K562 (cell line): ENCODE results near the gene TMEFF2. TPM values are rescaled to one million over a fixed set of nuclear protein-coding genes. Genes with fewer than 3 reads are reported as not detected.

Experiments
- ATAC-seq: fragments of 200-7000 bp; cut with Tn5 transposase; 3 replicates; pipeline ENCODE4 v1.9.1; 2020; ENCODE audit warnings: moderate library complexity
- BruUV-seq: library from RNA; stranded (reverse); fragments of 400-500 nt; replicated peaks from 2 replicates; lab custom pipeline; 2021; lab: Mats Ljungman, UMichigan
- CTCF ChIA-PET: fragments of 300-600 bp; formaldehyde crosslinking; extraction: SDS; loops from one replicate; lab custom pipeline; 2021; ENCODE audit warnings: low intra/inter-chr PET ratio; lab: Yijun Ruan, JAX
- POLR2A ChIA-PET: fragments of 300-600, 350-650 bp; sonication (Branson Sonifier 250); formaldehyde crosslinking; extraction: SDS; loops from one replicate; lab custom pipeline; 2021; ENCODE audit warnings: antibody characterized with exemption, inconsistent platforms; lab: Yijun Ruan, JAX
- DNase-seq, 4 experiments: peaks; one replicate each; pipeline versions ENCODE4 v3.0.0 to v3.0.0-alpha.2; 2011 to 2018; ENCODE audit warnings: low spot score in 3 of 4, mixed read lengths in 3 of 4; ENCODE audit errors: extremely low read depth in 1 of 4
- FAIRE-seq: peaks from 2 replicates; lab custom pipeline; 2011; peaks lifted over from hg19 to GRCh38; lab: Jason Lieb, UNC
- H2AFZ ChIP-seq: 2 replicates; pipeline ENCODE4 v1.6.0; 2011; ENCODE audit warnings: low read depth, low read length, control low read depth, inconsistent platforms
- H3K27ac ChIP-seq: fragments of 200-600 bp; 3 replicates; pipeline ENCODE4 v1.8.0; 2011; ENCODE audit warnings: low read depth, mild to moderate bottlenecking, control low read depth, inconsistent platforms, low read length, moderate library complexity, mixed read lengths; ENCODE audit errors: extremely low read depth
- H3K27me3 ChIP-seq, 2 experiments: fragments of 300-600 bp in 1 of 2; 2 replicates in 1 of 2; 3 replicates in 1 of 2; pipeline versions ENCODE4 v1.6.0 to v1.8.0; 2011; ENCODE audit warnings: inconsistent platforms in 2 of 2, low read length in 2 of 2, mild to moderate bottlenecking in 1 of 2, mixed read lengths in 1 of 2, moderate library complexity in 1 of 2; ENCODE audit not compliant: control insufficient read depth in 2 of 2, insufficient read depth in 2 of 2
- H3K36me3 ChIP-seq: fragments of 300-600 bp; 3 replicates; pipeline ENCODE4 v1.8.0; 2011; ENCODE audit warnings: mild to moderate bottlenecking, low read length, inconsistent platforms; ENCODE audit not compliant: control insufficient read depth, insufficient read depth
- H3K4me1 ChIP-seq, 2 experiments: fragments of 200-600 bp in 1 of 2; replicated peaks in 1 of 2; 2 replicates in 1 of 2; 3 replicates in 1 of 2; pipeline versions ENCODE4 v1.5.1 to v1.8.0; 2011; ENCODE audit warnings: inconsistent platforms in 2 of 2, low read length in 2 of 2, mild to moderate bottlenecking in 1 of 2, mixed read lengths in 1 of 2, moderate library complexity in 1 of 2; ENCODE audit not compliant: control insufficient read depth in 2 of 2, insufficient read depth in 2 of 2
- H3K4me2 ChIP-seq: 2 replicates; pipeline ENCODE4 v1.6.1; 2011; ENCODE audit warnings: low read length, control low read depth, inconsistent platforms, mixed read lengths; ENCODE audit not compliant: insufficient read depth
- H3K4me3 ChIP-seq: fragments of 200-600 bp; sonication (generic), shearing (Covaris generic); 2 replicates; pipeline ENCODE4 v1.5.1; 2016; ENCODE audit warnings: control low read depth, inconsistent platforms
- H3K79me2 ChIP-seq: fragments of 200-600 bp; 3 replicates; pipeline ENCODE4 v1.8.0; 2011; ENCODE audit warnings: low read length, inconsistent platforms; ENCODE audit not compliant: control insufficient read depth, insufficient read depth
- H3K9ac ChIP-seq, 2 experiments: 2 replicates each; pipeline versions ENCODE4 v1.6.0 to v1.6.1; 2011; ENCODE audit warnings: low read depth in 2 of 2, low read length in 2 of 2, control low read depth in 1 of 2, inconsistent platforms in 1 of 2, mild to moderate bottlenecking in 1 of 2, mixed read lengths in 1 of 2; ENCODE audit not compliant: insufficient read depth in 1 of 2
- H3K9me1 ChIP-seq: one replicate; pipeline ENCODE4 v1.6.0; 2011; ENCODE audit warnings: inconsistent platforms, mild to moderate bottlenecking, low read length, moderate library complexity; ENCODE audit not compliant: control insufficient read depth, insufficient read depth
- H3K9me3 ChIP-seq: replicated peaks from 2 replicates; pipeline ENCODE4 v1.5.1; 2011; ENCODE audit warnings: low read depth, low read length, inconsistent platforms; ENCODE audit not compliant: control insufficient read depth, insufficient read depth
- H4K20me1 ChIP-seq: replicated peaks from 2 replicates; pipeline ENCODE4 v1.6.1; 2011; ENCODE audit warnings: low read length, inconsistent platforms, mixed read lengths; ENCODE audit not compliant: control insufficient read depth, insufficient read depth
- ARNT ChIP-seq, 2 experiments: fragments of 450-650 bp; IDR thresholded peaks; 2 replicates each; pipeline ENCODE4 v1.6.1; 2016; ENCODE audit warnings: mild to moderate bottlenecking in 1 of 2
- C11orf30 ChIP-seq: fragments of 450-650 bp; IDR thresholded peaks from 2 replicates; pipeline ENCODE4 v1.6.1; 2016; ENCODE audit warnings: low read depth, mild to moderate bottlenecking
- HEY1 ChIP-seq: fragments of 250-450 bp; sonication (Bioruptor Pico); IDR thresholded peaks from 2 replicates; pipeline ENCODE4 v1.5.0; 2020; ENCODE audit warnings: mild to moderate bottlenecking, moderate library complexity, borderline replicate concordance
- KDM4B ChIP-seq, 2 experiments: fragments of 450-650 bp in 1 of 2; sonication (generic) in 1 of 2; IDR thresholded peaks; 2 replicates each; pipeline ENCODE4 v1.6.1; 2016 to 2017; ENCODE audit warnings: borderline replicate concordance in 2 of 2, antibody characterized with exemption in 1 of 2, low read depth in 1 of 2, mild to moderate bottlenecking in 1 of 2
- MCM7 ChIP-seq, 2 experiments: fragments of 450-650 bp; IDR thresholded peaks; 2 replicates each; pipeline ENCODE4 v1.6.1; 2016 to 2018
- POLR2G ChIP-seq: fragments of 200-400 bp; formaldehyde crosslinking; IDR thresholded peaks from 2 replicates; pipeline ENCODE4 v1.6.1; 2017; ENCODE audit warnings: low read depth, mild to moderate bottlenecking, antibody characterized with exemption, low read length, moderate library complexity
- SMARCA4 ChIP-seq: fragments of 450-650 bp; IDR thresholded peaks from 2 replicates; pipeline ENCODE4 v1.6.1; 2016
- TARDBP ChIP-seq: fragments of 450-650 bp; IDR thresholded peaks from 2 replicates; pipeline ENCODE4 v1.6.1; 2016
- U2AF2 ChIP-seq: fragments of 200-400 bp; formaldehyde crosslinking; optimal IDR thresholded peaks from 2 replicates; pipeline ENCODE3; 2017; ENCODE audit warnings: low read depth, mild to moderate bottlenecking, low read length
- WGBS: fragments of 100-300 bp; shearing (Covaris generic); methylation state at CpG from one replicate; pipeline ENCODE4 v1.1.6; 2016; ENCODE audit warnings: low coverage, mixed read lengths; ENCODE audit not compliant: insufficient coverage; ENCODE audit errors: missing lambda C conversion rate; 5-methylcytosine and 5-hydroxymethylcytosine counted together
- in situ Hi-C: fragments of 300-500 bp; cut with MboI; formaldehyde crosslinking; loops from 4 replicates; pipeline ENCODE4 v1.15.0; 2018; ENCODE audit warnings: inconsistent platforms, mixed read lengths
- intact Hi-C: fragments of 100-400 bp; cut with micrococcal nuclease; formaldehyde crosslinking; loops from 2 replicates; pipeline ENCODE4 v1.14.2; 2022
- polyA plus RNA-seq, 8 experiments: library from polyadenylated mRNA; depleted of rRNA in 4 of 8; stranded (reverse) in 5 of 8; unstranded in 3 of 8; fragments of >200 nt; fragmentation: Nextera tagmentation in 2 of 8; fragmentation: Illumina TruSeq in 1 of 8; extraction: Ambion mirVana in 2 of 8; extraction: Trizol in 1 of 8; gene quantifications; 2 replicates each; pipeline versions ENCODE4 v1.2.1 to v1.2.3, GENCODE V29; 2011 to 2014; ENCODE audit warnings: inconsistent platforms in 1 of 8, missing spikeins in 1 of 8
- total RNA-seq, 7 experiments: library from RNA; depleted of rRNA in 6 of 7; stranded (reverse); fragments of >200 nt in 6 of 7; fragmentation: Illumina TruSeq in 2 of 7; extraction: Trizol in 2 of 7; gene quantifications; 2 replicates each; pipeline versions ENCODE4 v1.2.1 to v1.2.3, GENCODE V29; 2011 to 2021; ENCODE audit warnings: low replicate concordance in 1 of 7
- TF ChIP-seq, protein P1 (sequence below): fragments of 450-650 bp; conservative IDR thresholded peaks from 2 replicates; pipeline ENCODE4 v1.6.1; 2016; ENCODE audit warnings: missing genetic modification characterization, low read depth, mild to moderate bottlenecking, missing compliant biosample characterization, moderate library complexity
- TF ChIP-seq, protein P2 (sequence below): fragments of 250-450 bp; sonication (Bioruptor Pico); IDR thresholded peaks from 2 replicates; pipeline ENCODE4 v1.5.0; 2021
- TF ChIP-seq, protein P3 (sequence below): IDR thresholded peaks from 3 replicates; pipeline ENCODE4 v1.6.1; 2011; ENCODE audit warnings: borderline replicate concordance, mild to moderate bottlenecking; ENCODE audit not compliant: insufficient read length, insufficient read depth
- TF ChIP-seq, protein P4 (sequence below), 2 experiments: fragments of 450-650 bp in 1 of 2; IDR thresholded peaks; 2 replicates each; pipeline ENCODE4 v1.6.1; 2011 to 2017; ENCODE audit warnings: low read depth in 2 of 2, antibody characterized with exemption in 1 of 2, borderline replicate concordance in 1 of 2, low read length in 1 of 2, mild to moderate bottlenecking in 1 of 2, mixed read lengths in 1 of 2; ENCODE audit not compliant: control insufficient read depth in 1 of 2

Gene TMEFF2
- total and polyA plus RNA-seq, 9 of the 15 experiments (the other 6 are each of a cell fraction or from before 2014, with no cell fraction given) = 1.4 TPM; not detected in 8

DNA sequence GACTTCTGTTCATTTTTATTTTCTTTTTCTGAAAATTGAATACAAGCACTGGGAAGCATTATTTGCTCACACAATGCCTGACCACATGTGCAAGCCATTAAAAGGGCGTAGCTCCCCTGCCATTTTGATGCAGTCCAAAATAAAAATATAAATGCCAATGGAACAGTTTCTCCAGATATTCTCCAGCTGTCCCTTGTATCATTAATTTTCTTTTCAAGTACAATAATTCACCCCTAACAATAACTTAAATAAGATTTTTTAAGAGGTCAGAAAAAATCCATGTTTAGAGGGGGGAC, 168.0 kb downstream of the TMEFF2 start:
- TF ChIP-seq, protein P1, sequence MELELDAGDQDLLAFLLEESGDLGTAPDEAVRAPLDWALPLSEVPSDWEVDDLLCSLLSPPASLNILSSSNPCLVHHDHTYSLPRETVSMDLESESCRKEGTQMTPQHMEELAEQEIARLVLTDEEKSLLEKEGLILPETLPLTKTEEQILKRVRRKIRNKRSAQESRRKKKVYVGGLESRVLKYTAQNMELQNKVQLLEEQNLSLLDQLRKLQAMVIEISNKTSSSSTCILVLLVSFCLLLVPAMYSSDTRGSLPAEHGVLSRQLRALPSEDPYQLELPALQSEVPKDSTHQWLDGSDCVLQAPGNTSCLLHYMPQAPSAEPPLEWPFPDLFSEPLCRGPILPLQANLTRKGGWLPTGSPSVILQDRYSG (tag) = no peak
- TF ChIP-seq KDM4B (IDR thresholded peaks at IDR 0.05; ENCODE audit: borderline replicate concordance in 2 of 2, low read depth in 1 of 2) (no peak), C11orf30 (no peak), TARDBP (no peak), U2AF2 (no peak), HEY1 (CRISPR knock-in tag) (no peak), POLR2G (no peak), MCM7 (IDR thresholded peaks at IDR 0.05) (no peak), SMARCA4 (no peak), ARNT (IDR thresholded peaks at IDR 0.05) (no peak)
- TF ChIP-seq, protein P2, sequence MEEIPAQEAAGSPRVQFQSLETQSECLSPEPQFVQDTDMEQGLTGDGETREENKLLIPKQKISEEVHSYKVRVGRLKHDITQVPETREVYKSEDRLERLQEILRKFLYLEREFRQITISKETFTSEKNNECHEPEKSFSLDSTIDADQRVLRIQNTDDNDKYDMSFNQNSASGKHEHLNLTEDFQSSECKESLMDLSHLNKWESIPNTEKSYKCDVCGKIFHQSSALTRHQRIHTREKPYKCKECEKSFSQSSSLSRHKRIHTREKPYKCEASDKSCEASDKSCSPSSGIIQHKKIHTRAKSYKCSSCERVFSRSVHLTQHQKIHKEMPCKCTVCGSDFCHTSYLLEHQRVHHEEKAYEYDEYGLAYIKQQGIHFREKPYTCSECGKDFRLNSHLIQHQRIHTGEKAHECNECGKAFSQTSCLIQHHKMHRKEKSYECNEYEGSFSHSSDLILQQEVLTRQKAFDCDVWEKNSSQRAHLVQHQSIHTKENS (CRISPR knock-in tag) = no peak
- TF ChIP-seq, protein P3, sequence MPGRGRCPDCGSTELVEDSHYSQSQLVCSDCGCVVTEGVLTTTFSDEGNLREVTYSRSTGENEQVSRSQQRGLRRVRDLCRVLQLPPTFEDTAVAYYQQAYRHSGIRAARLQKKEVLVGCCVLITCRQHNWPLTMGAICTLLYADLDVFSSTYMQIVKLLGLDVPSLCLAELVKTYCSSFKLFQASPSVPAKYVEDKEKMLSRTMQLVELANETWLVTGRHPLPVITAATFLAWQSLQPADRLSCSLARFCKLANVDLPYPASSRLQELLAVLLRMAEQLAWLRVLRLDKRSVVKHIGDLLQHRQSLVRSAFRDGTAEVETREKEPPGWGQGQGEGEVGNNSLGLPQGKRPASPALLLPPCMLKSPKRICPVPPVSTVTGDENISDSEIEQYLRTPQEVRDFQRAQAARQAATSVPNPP = no peak
- TF ChIP-seq, protein P4, sequence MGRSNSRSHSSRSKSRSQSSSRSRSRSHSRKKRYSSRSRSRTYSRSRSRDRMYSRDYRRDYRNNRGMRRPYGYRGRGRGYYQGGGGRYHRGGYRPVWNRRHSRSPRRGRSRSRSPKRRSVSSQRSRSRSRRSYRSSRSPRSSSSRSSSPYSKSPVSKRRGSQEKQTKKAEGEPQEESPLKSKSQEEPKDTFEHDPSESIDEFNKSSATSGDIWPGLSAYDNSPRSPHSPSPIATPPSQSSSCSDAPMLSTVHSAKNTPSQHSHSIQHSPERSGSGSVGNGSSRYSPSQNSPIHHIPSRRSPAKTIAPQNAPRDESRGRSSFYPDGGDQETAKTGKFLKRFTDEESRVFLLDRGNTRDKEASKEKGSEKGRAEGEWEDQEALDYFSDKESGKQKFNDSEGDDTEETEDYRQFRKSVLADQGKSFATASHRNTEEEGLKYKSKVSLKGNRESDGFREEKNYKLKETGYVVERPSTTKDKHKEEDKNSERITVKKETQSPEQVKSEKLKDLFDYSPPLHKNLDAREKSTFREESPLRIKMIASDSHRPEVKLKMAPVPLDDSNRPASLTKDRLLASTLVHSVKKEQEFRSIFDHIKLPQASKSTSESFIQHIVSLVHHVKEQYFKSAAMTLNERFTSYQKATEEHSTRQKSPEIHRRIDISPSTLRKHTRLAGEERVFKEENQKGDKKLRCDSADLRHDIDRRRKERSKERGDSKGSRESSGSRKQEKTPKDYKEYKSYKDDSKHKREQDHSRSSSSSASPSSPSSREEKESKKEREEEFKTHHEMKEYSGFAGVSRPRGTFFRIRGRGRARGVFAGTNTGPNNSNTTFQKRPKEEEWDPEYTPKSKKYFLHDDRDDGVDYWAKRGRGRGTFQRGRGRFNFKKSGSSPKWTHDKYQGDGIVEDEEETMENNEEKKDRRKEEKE (IDR thresholded peaks at IDR 0.05; ENCODE audit: borderline replicate concordance in 1 of 2, control insufficient read depth in 1 of 2, low read depth in 2 of 2, low read length in 1 of 2) = no peak
- H4K20me1 ChIP-seq = no peaks in the 10 kb centered on the region
- no peak overlapping the region for H3K4me2 ChIP-seq
- FAIRE-seq (no peak), ATAC-seq (no peak), DNase-seq (no peak)
- WGBS = 89% methylated on average over 1 of the region's 1 CpG
- no peak overlapping the region for H3K27ac ChIP-seq
- H3K4me3 ChIP-seq = no peak overlapping the region
- H2AFZ ChIP-seq = no peak overlapping the region
- no peaks in the 10 kb centered on the region for H3K36me3 ChIP-seq
- H3K9me3 ChIP-seq = no peaks in the 10 kb centered on the region
- H3K79me2 ChIP-seq = no peaks in the 10 kb centered on the region
- H3K9me1 ChIP-seq = no peaks in the 10 kb centered on the region
- intact Hi-C loops = loop anchor here (10.0 kb wide), 1 partner anchor 162 kb away; no protein-coding TSS in a partner anchor
- CTCF ChIA-PET = no interaction called here
- H3K4me1 ChIP-seq = no peaks in the 10 kb centered on the region; a peak in 1 of 5 replicates
- POLR2A ChIA-PET = no interaction called here
- BruUV-seq = no TSS peak
- H3K9ac ChIP-seq = no peak overlapping the region
- no peaks in the 10 kb centered on the region for H3K27me3 ChIP-seq
- in situ Hi-C loops = no loop called here
